GM23248 (cell line): ENCODE data around the gene SNCG.

ENCODE experiments used
- EZH2 ChIP-seq: fragments of 200-600 bp; sonication (generic); IDR thresholded peaks from 2 replicates; pipeline ENCODE4 v1.6.1; 2018; ENCODE audit warnings: antibody characterized with exemption, mild to moderate bottlenecking; ENCODE audit not compliant: insufficient read depth, poor library complexity, severe bottlenecking
- EZH2phosphoT487 ChIP-seq: fragments of 200-600 bp; sonication (generic); IDR thresholded peaks from 2 replicates; pipeline ENCODE4 v1.6.1; 2018; ENCODE audit warnings: antibody characterized with exemption, moderate library complexity, mild to moderate bottlenecking, low read depth; ENCODE audit not compliant: insufficient read depth

DNA sequence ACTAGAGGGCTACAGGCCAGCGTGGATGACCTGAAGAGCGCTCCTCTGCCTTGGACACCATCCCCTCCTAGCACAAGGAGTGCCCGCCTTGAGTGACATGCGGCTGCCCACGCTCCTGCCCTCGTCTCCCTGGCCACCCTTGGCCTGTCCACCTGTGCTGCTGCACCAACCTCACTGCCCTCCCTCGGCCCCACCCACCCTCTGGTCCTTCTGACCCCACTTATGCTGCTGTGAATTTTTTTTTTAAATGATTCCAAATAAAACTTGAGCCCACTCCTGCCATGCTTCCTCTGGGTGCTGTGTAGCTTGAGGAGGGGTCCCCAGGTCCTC lies 4.5 kb downstream of the SNCG start:
- TF ChIP-seq EZH2 = no peak
- no peak for TF ChIP-seq EZH2phosphoT487
